ENCODE data around the gene PLCB3.

- TF ChIP-seq CTCF (conservative IDR thresholded peaks at IDR 0.05; ENCODE audit: low read depth, low read length) (no peak), EZH2 (IDR thresholded peaks at IDR 0.05; ENCODE audit: borderline replicate concordance, low read depth, low read length, poor library complexity, severe bottlenecking) (no peak)
Measured at GRCh38 chr11:64220271-64220670, 31.1 kb upstream of the PLCB3 start.
